Esophagus (tissue), 2 donors: ENCODE measurements around the gene KIF13A. TPM values are rescaled to one million over a fixed set of nuclear protein-coding genes. Genes with fewer than 3 reads are reported as not detected.

Source experiments
- H3K27ac ChIP-seq, 2 donors: one replicate each; pipeline ENCODE4 v1.5.1; 2013; ENCODE audit warnings: low read depth in 2 of 2, mild to moderate bottlenecking in 2 of 2, inconsistent platforms in 1 of 2, low read length in 1 of 2, moderate library complexity in 1 of 2
- H3K27me3 ChIP-seq, 2 donors: one replicate each; pipeline ENCODE4 v1.6.1; 2013; ENCODE audit warnings: low read length in 2 of 2, control low read depth in 1 of 2, mild to moderate bottlenecking in 1 of 2; ENCODE audit not compliant: insufficient read depth in 2 of 2, control insufficient read depth in 1 of 2
- H3K36me3 ChIP-seq, 2 donors: one replicate each; pipeline ENCODE4 v1.6.1; 2013; ENCODE audit warnings: low read length in 1 of 2; ENCODE audit not compliant: control insufficient read depth in 2 of 2, insufficient read depth in 2 of 2
- H3K4me1 ChIP-seq, 2 donors: one replicate each; pipeline ENCODE4 v1.6.1; 2013; ENCODE audit warnings: low read length in 1 of 2; ENCODE audit not compliant: control insufficient read depth in 2 of 2, insufficient read depth in 2 of 2
- H3K4me3 ChIP-seq, 2 donors: one replicate each; pipeline ENCODE4 v1.5.1; 2013; ENCODE audit warnings: low read length in 2 of 2, mild to moderate bottlenecking in 2 of 2, low read depth in 1 of 2, moderate library complexity in 1 of 2
- H3K9me3 ChIP-seq, 2 donors: one replicate each; pipeline ENCODE4 v1.6.1; 2013; ENCODE audit warnings: mild to moderate bottlenecking in 2 of 2, low read depth in 1 of 2, low read length in 1 of 2, moderate library complexity in 1 of 2; ENCODE audit not compliant: control insufficient read depth in 2 of 2, insufficient read depth in 1 of 2
- WGBS, 2 donors: extraction: QIAGEN DNeasy Blood & Tissue Kit; methylation state at CpG; one replicate each; pipeline ENCODE4 v1.1.7; 2013; 5-methylcytosine and 5-hydroxymethylcytosine counted together
- polyA plus RNA-seq, 2 donors: library from polyadenylated mRNA; stranded (reverse); fragments of 200-250 nt; gene quantifications; one replicate each; pipeline ENCODE4 v1.2.3, GENCODE V29; 2013
- donor health status: healthy with polysubstance abuse.
- donor health status: Bipolar disorder and iron deficiency.

The KIF13A gene
- polyA plus RNA-seq, 2 donors = 7.7 to 11.5 TPM

- no peaks in the 10 kb centered on the region for H3K4me1 ChIP-seq
- 93 to 94% methylated on average over 10 of the region's 10 CpGs for WGBS, 2 donors
- no peaks in the 10 kb centered on the region for H3K36me3 ChIP-seq
- no peak overlapping the region for H3K27ac ChIP-seq
- no peaks in the 10 kb centered on the region for H3K27me3 ChIP-seq
- H3K9me3 ChIP-seq = no peaks in the 10 kb centered on the region
- no peak overlapping the region for H3K4me3 ChIP-seq
These were observed 17.0 kb upstream of the KIF13A start for GRCh38 chr6:18004256-18004985.

GRCh38 chr6:17999425-17999824 is 12.0 kb upstream of the KIF13A start:
- H3K36me3 ChIP-seq = no peaks in the 10 kb centered on the region
- H3K27ac ChIP-seq = no peak overlapping the region
- no peak overlapping the region for H3K4me3 ChIP-seq
- H3K4me1 ChIP-seq = no peaks in the 10 kb centered on the region
- H3K9me3 ChIP-seq = no peaks in the 10 kb centered on the region
- H3K27me3 ChIP-seq = no peaks in the 10 kb centered on the region
- 89 to 92% methylated on average over 7 of the region's 7 CpGs for WGBS, 2 donors

- Histone ChIP-seq H3K4me1 (peaks cover 0 to 3% of the 10 kb centered on the region in 2 donors), H3K36me3 (no peaks in the 10 kb centered on the region), H3K27ac (no peak overlapping the region), H3K27me3 (no peaks in the 10 kb centered on the region), H3K9me3 (no peaks in the 10 kb centered on the region), H3K4me3 (no peak overlapping the region)
- 57 to 65% methylated on average over 1 of the region's 1 CpG for WGBS, 2 donors
These were observed 11.0 kb upstream of the KIF13A start for GRCh38 chr6:17998442-17998841.

- Histone ChIP-seq H3K36me3 (no peaks in the 10 kb centered on the region), H3K27ac (no peak overlapping the region), H3K9me3 (no peaks in the 10 kb centered on the region), H3K27me3 (no peaks in the 10 kb centered on the region), H3K4me3 (no peak overlapping the region), H3K4me1 (peaks cover 1 to 4% of the 10 kb centered on the region in 2 donors)
- 80 to 90% methylated on average over 3 of the region's 3 CpGs for WGBS, 2 donors
These were observed 10.6 kb upstream of the KIF13A start for GRCh38 chr6:17998003-17998402.

- Histone ChIP-seq H3K9me3 (no peaks in the 10 kb centered on the region), H3K4me1 (peaks cover 3 to 7% of the 10 kb centered on the region in 2 donors), H3K27ac (no peak overlapping the region), H3K36me3 (no peaks in the 10 kb centered on the region), H3K4me3 (no peak overlapping the region), H3K27me3 (no peaks in the 10 kb centered on the region)
- 95 to 97% methylated on average over 4 of the region's 4 CpGs for WGBS, 2 donors
These were observed 8.0 kb upstream of the KIF13A start for GRCh38 chr6:17995414-17995813.

GRCh38 chr6:17994019-17994418 is 6.6 kb upstream of the KIF13A start:
- peak overlapping the region in 1 of 2 donors; percentile 65 for H3K27ac ChIP-seq
- 68 to 69% methylated on average over 2 of the region's 2 CpGs for WGBS, 2 donors

GRCh38 chr6:17988422-17988944 is 1.0 kb upstream of the KIF13A start:
- WGBS, 2 donors = 16 to 20% methylated on average over 20 of the region's 20 CpGs
- Histone ChIP-seq H3K4me3 (peak overlapping the region; percentile 81 to 95), H3K27me3 (no peaks in the 10 kb centered on the region), H3K9me3 (no peaks in the 10 kb centered on the region), H3K36me3 (no peaks in the 10 kb centered on the region), H3K27ac (peak overlapping the region; percentile 94 to 96), H3K4me1 (peaks cover 3 to 5% of the 10 kb centered on the region in 2 donors)

More at GRCh38 chr6:17994019-17994418, 6.6 kb upstream of the KIF13A start:
- H3K9me3 ChIP-seq = no peaks in the 10 kb centered on the region
- H3K36me3 ChIP-seq = no peaks in the 10 kb centered on the region
- no peak overlapping the region for H3K4me3 ChIP-seq
- H3K27me3 ChIP-seq = no peaks in the 10 kb centered on the region
- H3K4me1 ChIP-seq = peaks cover 3 to 7% of the 10 kb centered on the region in 2 donors

GRCh38 chr6:17987697-17988421 is 424 bp upstream of the KIF13A start:
- Histone ChIP-seq H3K4me3 (peak overlapping the region; percentile 81 to 95), H3K9me3 (no peaks in the 10 kb centered on the region), H3K36me3 (no peaks in the 10 kb centered on the region), H3K27ac (peak overlapping the region; percentile 94 to 96), H3K4me1 (peaks cover under 1 to 2% of the 10 kb centered on the region in 2 donors), H3K27me3 (no peaks in the 10 kb centered on the region)
- WGBS, 2 donors = 0% methylated on average over 36 to 78 of the region's 78 CpGs

GRCh38 chr6:17986656-17987446 is 584 bp downstream of the KIF13A start:
- Histone ChIP-seq H3K4me1 (no peaks in the 10 kb centered on the region), H3K9me3 (no peaks in the 10 kb centered on the region), H3K36me3 (no peaks in the 10 kb centered on the region), H3K27ac (peak overlapping the region; percentile 87 to 94), H3K27me3 (no peaks in the 10 kb centered on the region), H3K4me3 (peak overlapping the region; percentile 79 to 95)
- WGBS, 2 donors = 1 to 2% methylated on average over 64 to 65 of the region's 65 CpGs
